Measurements from ENCODE around the gene AHI1.

The AHI1 gene

GRCh38 chr6:135418040-135418760 is 79.3 kb downstream of the AHI1 start:
- TF ChIP-seq CTCF (IDR thresholded peaks at IDR 0.05; ENCODE audit: control extremely low read depth, extremely low read depth, low read depth, missing control alignments) = no peak
- no peak for DNase-seq (ENCODE audit: extremely low spot score)
- CTCF ChIA-PET = interaction anchor here (0.6 to 1.4 kb wide), 2 partner anchors 15 to 21 kb away, joined by 3 read pairs; no protein-coding TSS in a partner anchor
- POLR2A ChIA-PET = no interaction called here

- TF ChIP-seq CTCF (IDR thresholded peaks at IDR 0.05; ENCODE audit: control extremely low read depth, extremely low read depth, low read depth, missing control alignments) = no peak
- ChIA-PET CTCF (interaction anchor here (1.3 to 1.8 kb wide), 3 partner anchors 10 to 14 kb away, joined by 3 to 9 read pairs (median 4); no protein-coding TSS in a partner anchor), POLR2A (no interaction called here)
- DNase-seq (ENCODE audit: extremely low spot score) = no peak
These were observed 84.8 kb downstream of the AHI1 start for GRCh38 chr6:135412761-135413160.

GRCh38 chr6:135411849-135412248 is 85.7 kb downstream of the AHI1 start:
- no peak for TF ChIP-seq CTCF (IDR thresholded peaks at IDR 0.05; ENCODE audit: control extremely low read depth, extremely low read depth, low read depth, missing control alignments)
- CTCF ChIA-PET = interaction anchor here (1.3 kb wide), 1 partner anchor 12 kb away, joined by 3 read pairs; no protein-coding TSS in a partner anchor
- DNase-seq (ENCODE audit: extremely low spot score) = no peak
- POLR2A ChIA-PET = no interaction called here

GRCh38 chr6:135411339-135411738 is 86.2 kb downstream of the AHI1 start:
- POLR2A ChIA-PET = no interaction called here
- no peak for DNase-seq (ENCODE audit: extremely low spot score)
- CTCF ChIA-PET = interaction anchor here (1.3 to 2.3 kb wide), 2 partner anchors 11 to 12 kb away, joined by 3 to 6 read pairs; no protein-coding TSS in a partner anchor
- TF ChIP-seq CTCF (IDR thresholded peaks at IDR 0.05; ENCODE audit: control extremely low read depth, extremely low read depth, low read depth, missing control alignments) = no peak

- no peak for TF ChIP-seq CTCF (IDR thresholded peaks at IDR 0.05; ENCODE audit: control extremely low read depth, extremely low read depth, low read depth, missing control alignments)
- CTCF ChIA-PET = interaction anchor here (2.3 kb wide), 1 partner anchor 12 kb away, joined by 6 read pairs; no protein-coding TSS in a partner anchor
- DNase-seq (ENCODE audit: extremely low spot score) = no peak
- POLR2A ChIA-PET = no interaction called here
These were observed 86.7 kb downstream of the AHI1 start for GRCh38 chr6:135410856-135411255.

- CTCF ChIA-PET = interaction anchor here (0.7 to 1.5 kb wide), 4 partner anchors 15 to 49 kb away, joined by 3 read pairs; no protein-coding TSS in a partner anchor
- DNase-seq (ENCODE audit: extremely low spot score) = no peak
- TF ChIP-seq CTCF (IDR thresholded peaks at IDR 0.05; ENCODE audit: control extremely low read depth, extremely low read depth, low read depth, missing control alignments) = no peak
- POLR2A ChIA-PET = no interaction called here
These were observed 94.0 kb downstream of the AHI1 start for GRCh38 chr6:135403584-135403983.
